Large intestine (tissue), 3 donors: ENCODE data around the gene CD38. TPM values are rescaled to one million over a fixed set of nuclear protein-coding genes. Genes with fewer than 3 reads are reported as not detected.
"Not testable (repeated sequence)": the region's sequence is repeated elsewhere in the genome, so short reads cannot be mapped to it uniquely, and the experiment has no call there.

Source experiments
- DNase-seq, 2 donors: peaks; one replicate each; pipeline versions ENCODE4 v3.0.0 to v3.0.0-alpha.2; 2013
- H3K27ac ChIP-seq: one replicate; pipeline ENCODE4 v1.5.1; 2013; ENCODE audit warnings: low read length
- H3K27me3 ChIP-seq: 2 replicates; pipeline ENCODE4 v1.6.1; 2013; ENCODE audit warnings: low read length; ENCODE audit not compliant: control insufficient read depth, insufficient read depth
- H3K36me3 ChIP-seq: 2 replicates; pipeline ENCODE4 v1.6.1; 2013; ENCODE audit warnings: low read length; ENCODE audit not compliant: control insufficient read depth, insufficient read depth
- H3K4me1 ChIP-seq: one replicate; pipeline ENCODE4 v1.6.1; 2013; ENCODE audit warnings: low read length; ENCODE audit not compliant: control insufficient read depth, insufficient read depth
- H3K4me3 ChIP-seq: one replicate; pipeline ENCODE4 v1.5.1; 2013; ENCODE audit warnings: low read length
- H3K9me3 ChIP-seq: one replicate; pipeline ENCODE4 v1.6.1; 2013; ENCODE audit warnings: mild to moderate bottlenecking, low read depth, low read length, moderate library complexity; ENCODE audit not compliant: control insufficient read depth
- WGBS: methylation state at CpG from one replicate; pipeline ENCODE4 v1.1.5; 2013; ENCODE audit warnings: low lambda C conversion rate; ENCODE audit not compliant: insufficient coverage; 5-methylcytosine and 5-hydroxymethylcytosine counted together
- polyA plus RNA-seq: library from polyadenylated mRNA; unstranded; fragments of 120-200 nt; gene quantifications from one replicate; pipeline ENCODE4 v1.2.1, GENCODE V29; 2013

CD38 gene
- polyA plus RNA-seq, 1 donor: 4.6 TPM

- Histone ChIP-seq H3K27ac (no peak overlapping the region), H3K27me3 (no peaks in the 10 kb centered on the region), H3K4me3 (no peak overlapping the region), H3K36me3 (no peaks in the 10 kb centered on the region), H3K4me1 (no peaks in the 10 kb centered on the region), H3K9me3 (no peaks in the 10 kb centered on the region)
- no peak for DNase-seq
- WGBS: no CpG with 5 or more reads among the region's 5 CpGs
Observed at GRCh38 chr4:15853345-15853744, 75.2 kb downstream of the CD38 start.

- Histone ChIP-seq H3K9me3 (no peaks in the 10 kb centered on the region), H3K36me3 (no peaks in the 10 kb centered on the region), H3K27me3 (no peaks in the 10 kb centered on the region), H3K27ac (no peak overlapping the region), H3K4me1 (no peaks in the 10 kb centered on the region), H3K4me3 (no peak overlapping the region)
- DNase-seq: no peak
- WGBS: 50% methylated on average over 1 of the region's 7 CpGs
Observed at GRCh38 chr4:15855804-15856475, 77.8 kb downstream of the CD38 start.

GRCh38 chr4:15861198-15861597 lies 83.1 kb downstream of the CD38 start:
- H3K27ac ChIP-seq, H3K4me1 ChIP-seq, H3K9me3 ChIP-seq, H3K27me3 ChIP-seq, H3K4me3 ChIP-seq, DNase-seq, H3K36me3 ChIP-seq: not testable (repeated sequence)
- no CpG with 5 or more reads among the region's 4 CpGs for WGBS

- H3K27me3 ChIP-seq: no peaks in the 10 kb centered on the region
- H3K9me3 ChIP-seq: no peaks in the 10 kb centered on the region
- H3K4me1 ChIP-seq: no peaks in the 10 kb centered on the region
- H3K27ac ChIP-seq: no peak overlapping the region
- 80% methylated on average over 1 of the region's 2 CpGs for WGBS
- H3K36me3 ChIP-seq: no peaks in the 10 kb centered on the region
- H3K4me3 ChIP-seq: no peak overlapping the region
- no peak for DNase-seq
Observed at GRCh38 chr4:15864651-15865566, 86.8 kb downstream of the CD38 start.

GRCh38 chr4:15868111-15868510 lies 90.0 kb downstream of the CD38 start:
- DNase-seq: no peak
- H3K4me3 ChIP-seq: no peak overlapping the region
- no peaks in the 10 kb centered on the region for H3K27me3 ChIP-seq
- no peak overlapping the region for H3K27ac ChIP-seq
- H3K4me1 ChIP-seq: no peaks in the 10 kb centered on the region
- H3K36me3 ChIP-seq: no peaks in the 10 kb centered on the region
- no peaks in the 10 kb centered on the region for H3K9me3 ChIP-seq
- WGBS: 40% methylated on average over 2 of the region's 3 CpGs

GRCh38 chr4:15868826-15869413 lies 90.8 kb downstream of the CD38 start:
- H3K27me3 ChIP-seq: no peaks in the 10 kb centered on the region
- no peaks in the 10 kb centered on the region for H3K9me3 ChIP-seq
- H3K36me3 ChIP-seq: no peaks in the 10 kb centered on the region
- no peak for DNase-seq
- no peaks in the 10 kb centered on the region for H3K4me1 ChIP-seq
- no peak overlapping the region for H3K27ac ChIP-seq
- no peak overlapping the region for H3K4me3 ChIP-seq
- 75% methylated on average over 3 of the region's 4 CpGs for WGBS

GRCh38 chr4:15870079-15870478 lies 92.0 kb downstream of the CD38 start:
- Histone ChIP-seq H3K36me3 (no peaks in the 10 kb centered on the region), H3K9me3 (no peaks in the 10 kb centered on the region), H3K4me1 (no peaks in the 10 kb centered on the region), H3K27me3 (no peaks in the 10 kb centered on the region), H3K27ac (no peak overlapping the region), H3K4me3 (no peak overlapping the region)
- WGBS: 100% methylated on average over 1 of the region's 7 CpGs
- DNase-seq: no peak

GRCh38 chr4:15870921-15871664 lies 93.0 kb downstream of the CD38 start:
- H3K36me3 ChIP-seq: no peaks in the 10 kb centered on the region
- H3K9me3 ChIP-seq: no peaks in the 10 kb centered on the region
- WGBS: 89% methylated on average over 3 of the region's 4 CpGs
- no peaks in the 10 kb centered on the region for H3K27me3 ChIP-seq
- H3K4me1 ChIP-seq: no peaks in the 10 kb centered on the region
- no peak for DNase-seq
- no peak overlapping the region for H3K4me3 ChIP-seq
- no peak overlapping the region for H3K27ac ChIP-seq

- Histone ChIP-seq H3K27me3 (no peaks in the 10 kb centered on the region), H3K36me3 (no peaks in the 10 kb centered on the region), H3K27ac (no peak overlapping the region), H3K4me1 (no peaks in the 10 kb centered on the region), H3K9me3 (no peaks in the 10 kb centered on the region), H3K4me3 (no peak overlapping the region)
- no peak for DNase-seq
- WGBS: 94% methylated on average over 3 of the region's 6 CpGs
Observed at GRCh38 chr4:15873117-15873516, 95.0 kb downstream of the CD38 start.

- H3K4me1 ChIP-seq: no peaks in the 10 kb centered on the region
Observed at GRCh38 chr4:15874671-15875070, 96.5 kb downstream of the CD38 start.

More at GRCh38 chr4:15874671-15875070, 96.5 kb downstream of the CD38 start:
- Histone ChIP-seq H3K27me3 (no peaks in the 10 kb centered on the region), H3K27ac (no peak overlapping the region), H3K36me3 (no peaks in the 10 kb centered on the region), H3K9me3 (no peaks in the 10 kb centered on the region), H3K4me3 (no peak overlapping the region)
- WGBS: no CpG with 5 or more reads among the region's 4 CpGs
- no peak for DNase-seq
